GM12892 (cell line): ENCODE results near the gene FLT3.
"Not testable (repeated sequence)": the region's sequence is repeated elsewhere in the genome, so short reads cannot be mapped to it uniquely, and the experiment has no call there.

ENCODE experiments used
- DNase-seq: peaks from one replicate; pipeline ENCODE4 v3.0.0; 2011; ENCODE audit not compliant: insufficient read length
- FAIRE-seq: peaks from 2 replicates; lab custom pipeline; 2011; peaks lifted over from hg19 to GRCh38; lab: Jason Lieb, UNC
- POLR2A ChIP-seq: IDR thresholded peaks from 2 replicates; pipeline ENCODE4 v1.6.1; 2011; ENCODE audit warnings: low read depth, low read length, control low read depth
- POLR2AphosphoS5 ChIP-seq: IDR thresholded peaks from 2 replicates; pipeline ENCODE4 v1.6.1; 2011; ENCODE audit warnings: low read depth, low read length, control low read depth
- TAF1 ChIP-seq: IDR thresholded peaks from 2 replicates; pipeline ENCODE4 v1.6.1; 2011; ENCODE audit warnings: low read depth, mild to moderate bottlenecking, control low read depth, low read length, borderline replicate concordance

FLT3 gene

DNA sequence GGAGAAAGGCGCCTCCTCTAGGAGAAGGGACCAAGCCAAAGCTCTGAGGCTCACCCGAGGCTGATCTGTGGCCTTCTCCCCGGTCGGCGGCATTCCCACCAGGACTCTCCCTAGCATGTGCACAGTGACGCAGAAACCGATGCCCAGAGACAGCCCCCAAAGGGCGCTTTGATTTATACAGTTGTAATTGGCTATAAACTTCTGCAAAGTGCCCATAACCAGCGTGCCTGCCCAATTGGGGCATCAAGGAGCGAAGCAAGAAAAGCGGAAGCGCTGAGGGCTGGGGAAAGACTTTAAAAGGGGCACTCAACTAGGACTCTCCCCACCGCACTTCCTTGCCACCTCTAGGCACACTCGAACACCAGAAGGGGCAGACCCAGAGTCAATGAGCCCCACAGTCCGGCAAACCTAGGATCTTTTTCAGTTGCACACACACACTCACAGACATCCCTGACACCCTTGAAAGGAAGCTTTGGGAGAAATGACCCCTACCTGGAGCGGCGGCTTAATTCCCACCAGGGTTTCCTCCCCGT, 133.1 kb downstream of the FLT3 start:
- FAIRE-seq (no peak), DNase-seq (no peak)
- no peak for TF ChIP-seq TAF1
- no peak for TF ChIP-seq POLR2AphosphoS5
- TF ChIP-seq POLR2A, result no peak

DNA sequence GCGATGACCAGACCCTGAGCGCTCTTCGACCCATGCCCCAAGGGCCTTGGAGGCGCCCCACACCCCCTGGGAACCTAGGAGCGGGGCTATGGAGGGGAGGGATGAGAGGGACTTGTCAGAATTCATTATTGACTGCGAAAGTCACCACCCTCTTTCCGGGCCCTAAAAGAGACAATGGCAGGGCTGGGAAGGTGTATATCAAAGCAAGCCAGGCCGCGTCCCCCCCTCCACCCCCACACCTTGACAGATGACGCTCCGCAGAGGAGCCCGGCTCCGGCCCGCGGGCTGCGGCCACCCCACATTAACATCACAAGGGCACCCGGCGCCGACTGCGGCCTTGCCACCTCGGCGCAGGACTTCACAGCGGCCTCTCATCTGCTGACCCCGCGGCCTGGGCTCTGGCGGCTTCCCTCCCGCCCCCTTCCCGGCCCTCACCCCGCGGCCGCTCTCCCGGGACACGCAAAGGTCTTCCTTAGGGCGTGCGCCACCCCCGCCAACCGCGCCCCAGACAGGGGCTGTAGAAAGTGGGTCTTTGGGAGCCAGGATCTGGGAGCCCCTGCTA, 133.7 kb downstream of the FLT3 start:
- no peak for TF ChIP-seq POLR2A
- TF ChIP-seq POLR2AphosphoS5, result no peak
- TF ChIP-seq TAF1, result no peak
- DNase-seq (no peak), FAIRE-seq (no peak)

DNA sequence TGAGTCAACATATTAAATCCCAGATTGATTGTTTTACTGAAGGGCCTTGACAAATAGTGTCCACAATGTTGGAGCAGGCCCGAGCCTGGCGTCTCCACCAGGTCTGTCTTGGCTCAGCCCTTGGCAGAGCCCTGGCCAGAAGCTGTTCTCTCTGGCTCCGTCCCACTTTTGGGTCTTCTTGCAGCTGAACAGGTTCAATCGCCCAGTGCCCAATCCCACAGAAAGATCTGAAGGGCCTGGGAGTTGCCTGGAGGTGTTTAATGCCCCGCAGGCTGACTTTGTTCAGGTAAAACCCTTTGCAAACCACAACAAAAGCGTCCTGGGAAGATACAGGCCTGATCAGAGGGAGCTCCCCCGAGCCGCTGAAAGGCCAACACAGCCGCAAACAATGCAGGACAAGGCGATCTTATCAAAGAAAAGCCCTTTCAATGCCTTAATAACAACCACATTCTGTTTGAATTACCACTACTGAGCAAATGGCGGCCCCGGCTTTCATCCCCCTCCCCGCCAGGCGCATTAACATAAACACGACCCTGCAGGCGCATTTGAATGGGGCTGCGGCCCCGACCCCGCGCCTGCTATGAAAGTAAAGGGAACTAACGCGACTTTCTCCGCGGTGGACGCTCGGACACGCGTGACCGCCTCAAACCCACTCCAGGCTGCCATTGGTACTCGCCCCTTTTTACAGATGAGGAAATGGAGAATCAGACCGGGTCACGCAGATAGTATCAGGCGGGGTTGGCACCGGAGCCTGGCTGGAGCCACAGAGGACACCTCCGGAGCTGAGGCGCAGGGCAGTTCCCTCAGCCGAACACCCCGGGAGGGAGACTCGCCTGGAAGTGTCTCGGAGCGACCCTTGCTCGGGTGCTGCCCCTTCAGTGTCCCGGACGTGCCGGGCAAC, 134.4 kb downstream of the FLT3 start:
- FAIRE-seq (no peak), DNase-seq (no peak)
- no peak for TF ChIP-seq TAF1
- TF ChIP-seq POLR2AphosphoS5, result no peak
- no peak for TF ChIP-seq POLR2A

DNA sequence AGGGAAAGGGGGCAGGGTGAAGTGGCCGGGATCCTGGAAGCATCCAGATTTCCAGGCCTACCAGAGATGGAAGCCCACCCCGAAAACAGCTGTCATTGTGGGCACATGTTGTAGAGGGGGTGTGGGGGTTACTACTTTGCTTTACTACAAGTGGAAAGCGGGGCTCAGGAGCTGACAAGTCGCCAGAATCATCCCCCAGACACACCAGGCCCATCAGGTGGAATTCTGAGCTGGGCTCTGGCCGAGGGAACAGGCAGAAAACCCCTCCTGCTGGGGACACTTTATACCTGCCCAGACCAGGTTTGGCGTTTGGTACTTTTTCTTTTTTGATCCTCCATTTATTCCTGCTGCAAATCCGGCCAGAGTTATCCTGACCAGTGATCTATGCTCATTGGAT, 135.0 kb downstream of the FLT3 start:
- TF ChIP-seq POLR2AphosphoS5, result no peak
- no peak for FAIRE-seq
- DNase-seq, result no peak

DNA sequence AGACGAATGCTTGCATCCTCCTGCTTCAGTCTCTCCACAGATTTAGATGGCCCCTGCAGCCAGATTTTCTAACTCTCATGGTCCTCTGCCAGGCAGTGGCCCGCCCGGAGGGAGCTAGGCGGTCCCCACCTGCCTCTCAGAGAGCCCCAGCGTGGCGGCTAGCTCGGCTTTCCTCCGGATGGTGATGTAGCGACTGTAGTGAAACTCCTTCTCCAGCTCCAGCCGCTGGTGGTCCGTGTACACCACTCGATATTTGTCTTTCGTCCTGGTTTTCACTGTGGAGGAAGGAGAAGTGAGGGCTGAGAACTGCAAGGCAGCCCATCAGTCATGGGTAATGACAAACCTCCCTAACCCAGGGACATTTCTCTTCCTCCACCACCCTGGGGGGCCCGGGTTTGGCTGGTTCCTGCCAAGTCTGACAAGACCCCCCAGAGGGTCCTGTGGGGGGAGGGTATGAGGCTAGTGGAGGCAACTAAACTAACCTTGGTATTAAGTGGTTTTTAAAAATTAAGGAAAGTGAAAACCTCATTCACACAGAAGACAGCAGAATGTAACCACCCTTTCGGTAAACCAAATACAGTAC, 135.5 kb downstream of the FLT3 start:
- TF ChIP-seq TAF1 (no peak), POLR2AphosphoS5 (no peak), POLR2A (no peak)
- FAIRE-seq (no peak), DNase-seq (no peak)

DNA sequence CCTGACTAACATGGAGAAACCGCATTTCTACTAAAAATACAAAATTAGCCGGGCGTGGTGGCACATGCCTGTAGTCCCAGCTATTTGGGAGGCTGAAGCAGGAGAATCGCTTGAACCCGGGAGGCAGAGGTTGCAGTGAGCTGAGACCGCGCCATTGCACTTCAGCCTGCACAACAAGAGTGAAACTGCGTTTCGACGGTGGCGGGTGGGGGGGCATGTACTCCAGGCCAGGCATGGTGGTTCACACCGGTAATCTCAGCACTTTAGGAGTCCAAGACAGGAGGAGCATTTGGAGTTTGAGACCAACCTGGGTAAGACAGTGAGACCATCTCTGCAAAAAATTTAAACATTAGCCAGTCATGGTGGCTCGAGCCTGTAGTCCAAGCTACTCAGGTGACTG, 136.2 kb downstream of the FLT3 start:
- DNase-seq, FAIRE-seq: not testable (repeated sequence)

DNA sequence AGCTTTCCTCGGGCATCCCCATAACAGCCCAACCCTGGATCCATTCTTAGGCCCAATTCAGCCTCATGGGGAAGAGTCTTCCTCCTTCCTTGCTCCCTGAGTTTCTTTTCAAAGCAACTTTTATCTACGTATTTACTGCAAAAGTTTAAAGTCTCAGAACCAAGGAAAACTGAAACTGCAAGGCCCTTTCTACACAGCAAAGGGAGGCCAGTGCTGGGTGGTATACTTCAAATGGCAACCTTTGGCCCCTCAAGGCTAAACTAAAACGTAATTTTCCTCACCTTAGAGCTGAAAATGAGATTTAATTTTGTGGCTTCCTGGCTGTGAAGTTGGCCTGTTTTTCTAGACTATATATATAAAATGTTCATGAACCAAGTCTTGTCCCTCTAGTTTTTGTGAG, 136.9 kb downstream of the FLT3 start:
- TF ChIP-seq POLR2AphosphoS5 (no peak), POLR2A (no peak), TAF1 (no peak)
- DNase-seq, result no peak
- FAIRE-seq, result no peak

DNA sequence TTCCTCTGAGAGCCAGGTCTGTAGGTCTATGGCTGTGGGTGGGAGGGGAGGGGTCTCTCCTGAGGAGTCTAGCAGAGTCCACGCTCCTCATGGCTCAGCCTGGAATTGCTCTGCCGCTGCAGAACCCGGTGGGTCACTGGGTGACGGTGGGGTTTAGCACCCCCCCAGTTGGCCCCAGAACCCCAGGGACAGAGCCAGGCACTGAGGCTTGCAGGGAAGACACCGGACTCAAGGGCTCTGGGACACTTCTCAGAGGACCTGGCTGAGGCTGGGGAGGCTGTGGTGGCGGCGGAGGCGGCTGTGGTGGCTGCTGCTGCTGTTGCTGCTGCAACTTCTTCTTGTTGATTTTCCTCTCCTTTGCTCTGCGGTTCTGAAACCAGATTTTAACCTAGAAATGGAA, 137.4 kb downstream of the FLT3 start:
- TF ChIP-seq POLR2A (no peak), POLR2AphosphoS5 (no peak), TAF1 (no peak)
- DNase-seq (no peak), FAIRE-seq (no peak)

DNA sequence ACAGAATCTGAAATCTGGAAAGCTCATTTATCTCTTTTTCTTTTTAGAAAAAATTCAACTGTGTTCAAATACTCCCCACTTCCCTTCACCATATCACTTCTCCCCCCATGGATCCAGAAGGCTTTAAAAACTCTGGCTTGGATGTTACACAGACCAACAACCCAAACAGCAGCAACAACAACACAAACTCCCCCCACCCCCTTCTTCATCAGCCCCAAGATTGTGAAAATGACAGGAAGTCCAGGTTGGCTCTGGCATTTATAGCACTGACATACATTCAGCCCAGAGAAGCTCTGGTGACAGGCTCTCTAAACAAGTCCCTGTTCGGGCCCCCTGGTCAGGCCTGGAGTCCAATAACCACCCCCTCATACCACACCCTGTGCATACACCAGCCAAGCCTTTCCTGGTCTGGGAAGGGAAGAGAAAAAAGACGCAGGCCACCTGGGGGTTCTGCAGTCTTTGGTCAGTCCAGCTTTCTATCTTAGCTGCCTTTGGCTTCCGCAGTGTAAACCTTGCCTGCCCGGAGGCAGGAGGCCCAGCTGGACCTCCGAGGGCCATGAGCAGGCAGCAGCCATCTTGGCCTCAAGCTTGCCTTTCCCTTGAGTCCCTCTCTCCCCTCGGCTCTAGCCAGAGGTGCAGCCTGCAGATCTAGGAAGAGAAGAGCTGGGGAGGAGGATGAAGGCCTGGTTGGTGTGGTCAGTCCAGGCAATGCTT, 138.1 kb downstream of the FLT3 start:
- FAIRE-seq (no peak), DNase-seq (no peak)
- no peak for TF ChIP-seq POLR2AphosphoS5
- TF ChIP-seq POLR2A, result no peak
- TF ChIP-seq TAF1, result no peak

DNA sequence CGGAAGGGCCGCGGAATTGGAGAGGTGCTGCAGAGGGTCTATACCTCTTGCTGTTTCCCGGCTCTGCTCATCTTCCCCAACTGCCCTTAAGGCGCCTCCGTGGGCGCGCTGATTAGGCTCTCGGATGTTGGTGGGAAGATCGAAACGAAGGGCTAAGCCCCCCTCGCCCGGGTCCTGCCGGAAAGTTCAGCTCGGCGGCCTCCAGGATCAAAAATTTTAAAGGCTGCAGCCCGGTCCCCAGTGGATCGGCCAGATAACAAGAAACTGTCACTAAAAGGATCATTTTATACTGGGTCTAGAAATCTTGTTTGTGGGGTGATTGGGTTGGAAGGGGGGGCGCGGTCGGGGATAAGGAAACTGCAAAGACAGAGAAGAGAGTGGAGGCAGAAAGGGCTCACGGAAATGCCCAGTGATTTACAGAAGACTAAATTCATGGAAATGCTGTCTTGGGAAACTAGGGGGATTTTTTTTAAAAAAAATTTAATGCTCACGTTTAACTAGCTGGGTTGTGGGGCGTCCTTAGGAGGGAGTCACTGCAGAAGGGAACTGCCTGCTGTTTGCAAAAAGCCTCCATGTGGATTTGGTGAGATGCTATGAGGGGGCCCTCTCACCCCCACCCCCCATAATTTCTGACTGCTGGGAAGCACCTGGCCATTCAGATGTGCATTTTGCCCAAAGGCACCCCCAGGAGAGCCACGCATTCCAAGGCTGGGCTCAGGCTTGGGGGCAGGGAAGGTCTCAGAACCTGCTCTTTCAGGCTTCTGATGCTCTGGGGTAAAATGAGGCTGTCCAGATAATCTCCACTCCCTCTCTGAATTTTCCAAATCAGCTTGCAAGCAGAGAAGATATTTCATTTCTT, 138.9 kb downstream of the FLT3 start:
- no peak for FAIRE-seq
- no peak for DNase-seq
- TF ChIP-seq TAF1 (no peak), POLR2AphosphoS5 (no peak), POLR2A (no peak)
